ENCODE results near the gene KCNK13. TPM values are rescaled to one million over a fixed set of nuclear protein-coding genes. Genes with fewer than 3 reads are reported as not detected.

The KCNK13 gene
- total RNA-seq, 4 donors from 2014 or later: 0.19 to 0.42 (median 0.28) TPM

DNA sequence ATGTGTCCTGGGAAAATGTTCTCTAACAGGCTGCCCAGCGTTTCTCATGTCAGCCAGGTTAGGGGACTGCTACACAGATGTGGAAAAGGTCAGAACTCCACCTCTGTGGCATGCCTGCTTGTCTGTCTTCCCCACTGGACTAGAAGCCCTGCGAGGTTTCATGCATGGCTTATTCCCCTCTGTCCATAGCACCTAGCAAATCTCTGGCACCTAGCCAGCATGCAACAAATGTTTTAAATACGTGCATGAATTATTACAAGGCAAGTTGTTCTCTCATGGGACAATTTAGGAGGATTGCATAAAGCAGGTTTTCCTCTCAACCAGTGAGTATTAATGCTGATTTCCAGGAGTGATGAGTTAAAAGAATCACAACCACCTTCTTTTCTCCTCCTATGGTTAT is 21.4 kb upstream of the KCNK13 start:
- intact Hi-C loops (cut with DNase I): no loop called here
- no peak for DNase-seq (ENCODE audit: extremely low spot score)
- TF ChIP-seq EP300 (IDR thresholded peaks at IDR 0.05) (no peak), POLR2A (IDR thresholded peaks at IDR 0.05; ENCODE audit: low read depth) (no peak), POLR2AphosphoS5 (IDR thresholded peaks at IDR 0.05) (no peak)
- TF ChIP-seq, protein P1, sequence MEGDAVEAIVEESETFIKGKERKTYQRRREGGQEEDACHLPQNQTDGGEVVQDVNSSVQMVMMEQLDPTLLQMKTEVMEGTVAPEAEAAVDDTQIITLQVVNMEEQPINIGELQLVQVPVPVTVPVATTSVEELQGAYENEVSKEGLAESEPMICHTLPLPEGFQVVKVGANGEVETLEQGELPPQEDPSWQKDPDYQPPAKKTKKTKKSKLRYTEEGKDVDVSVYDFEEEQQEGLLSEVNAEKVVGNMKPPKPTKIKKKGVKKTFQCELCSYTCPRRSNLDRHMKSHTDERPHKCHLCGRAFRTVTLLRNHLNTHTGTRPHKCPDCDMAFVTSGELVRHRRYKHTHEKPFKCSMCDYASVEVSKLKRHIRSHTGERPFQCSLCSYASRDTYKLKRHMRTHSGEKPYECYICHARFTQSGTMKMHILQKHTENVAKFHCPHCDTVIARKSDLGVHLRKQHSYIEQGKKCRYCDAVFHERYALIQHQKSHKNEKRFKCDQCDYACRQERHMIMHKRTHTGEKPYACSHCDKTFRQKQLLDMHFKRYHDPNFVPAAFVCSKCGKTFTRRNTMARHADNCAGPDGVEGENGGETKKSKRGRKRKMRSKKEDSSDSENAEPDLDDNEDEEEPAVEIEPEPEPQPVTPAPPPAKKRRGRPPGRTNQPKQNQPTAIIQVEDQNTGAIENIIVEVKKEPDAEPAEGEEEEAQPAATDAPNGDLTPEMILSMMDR (IDR thresholded peaks at IDR 0.05): no peak
- Histone ChIP-seq H3K4me1 (peaks cover 0 to 4% (median 0%) of the 10 kb centered on the region in 4 donors), H3K9me3 (no peaks in the 10 kb centered on the region), H3K36me3 (peaks cover 0 to 61% (median 1%) of the 10 kb centered on the region in 4 donors), H3K27me3 (no peaks in the 10 kb centered on the region), H3K4me3 (no peak overlapping the region), H3K27ac (replicated peaks in 1 of 4) (no peak overlapping the region)
- 66% methylated on average over 3 of the region's 3 CpGs for WGBS

DNA sequence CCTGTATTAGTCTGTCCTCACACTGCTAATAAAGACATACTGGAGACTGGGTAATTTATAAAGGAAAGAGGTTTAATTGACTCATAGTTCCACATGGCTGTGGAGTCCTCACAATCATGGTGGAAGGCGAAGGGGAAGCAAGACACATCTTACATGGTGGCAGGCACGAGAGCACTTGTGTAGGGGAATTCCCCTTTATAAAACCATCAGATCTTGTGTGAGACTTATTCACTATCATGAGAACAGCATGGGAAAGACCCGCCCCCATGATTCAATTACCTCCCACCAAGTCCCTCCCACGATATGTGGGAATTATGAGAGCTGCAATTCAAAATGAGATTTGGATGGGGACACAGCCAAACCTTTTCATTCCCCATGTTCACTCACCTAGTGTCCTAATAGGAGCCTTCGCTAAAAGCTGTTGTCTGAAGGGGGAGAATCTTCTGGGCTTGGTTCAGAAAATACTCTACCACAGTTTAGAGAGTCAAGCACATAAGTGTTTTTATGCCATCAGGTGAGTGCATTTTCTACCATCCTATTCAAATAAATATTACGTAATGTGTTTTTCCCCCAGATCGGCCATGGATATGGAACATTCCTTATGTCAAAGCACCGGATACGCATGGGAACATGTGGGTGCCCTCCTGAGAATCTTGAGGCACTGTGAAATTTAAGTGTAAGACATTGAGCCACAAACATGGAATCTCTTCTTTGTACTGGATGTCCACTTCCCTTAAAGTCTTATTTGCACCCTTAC is 19.1 kb upstream of the KCNK13 start:
- TF ChIP-seq POLR2A (IDR thresholded peaks at IDR 0.05; ENCODE audit: low read depth) (no peak), EP300 (IDR thresholded peaks at IDR 0.05) (no peak)
- TF ChIP-seq, protein P1 (IDR thresholded peaks at IDR 0.05): no peak
- H3K4me1 ChIP-seq: peaks cover 0 to 7% (median 0%) of the 10 kb centered on the region in 4 donors
- peaks cover 0 to 46% (median 1%) of the 10 kb centered on the region in 4 donors for H3K36me3 ChIP-seq
- intact Hi-C loops (cut with DNase I): no loop called here
- no peak for DNase-seq (ENCODE audit: extremely low spot score)
- H3K27me3 ChIP-seq: no peaks in the 10 kb centered on the region
- WGBS: 91% methylated on average over 9 of the region's 9 CpGs
- H3K9me3 ChIP-seq: no peaks in the 10 kb centered on the region
- no peak overlapping the region for H3K27ac ChIP-seq (replicated peaks in 1 of 4)
- H3K4me3 ChIP-seq: no peak overlapping the region

DNA sequence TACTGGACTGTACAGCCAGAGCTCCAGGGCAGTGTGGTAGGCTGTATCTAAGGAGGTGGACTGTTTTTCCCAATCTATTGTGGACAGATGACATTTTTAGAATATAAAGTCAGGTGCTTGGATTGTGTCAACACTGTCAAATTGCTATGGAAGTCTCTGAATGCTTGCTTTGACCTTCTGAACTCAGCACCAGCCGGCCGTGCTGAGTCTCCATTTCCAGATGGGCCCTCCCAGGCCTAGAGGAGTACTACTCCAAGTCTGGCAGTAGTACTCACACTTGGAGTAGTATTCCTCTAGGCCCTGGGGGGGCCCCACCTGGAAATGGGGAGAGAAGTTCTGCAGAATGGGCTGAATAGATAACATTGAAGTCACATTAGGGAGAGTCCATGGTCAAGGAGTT is 16.2 kb upstream of the KCNK13 start:
- no peaks in the 10 kb centered on the region for H3K27me3 ChIP-seq
- 46% methylated on average over 2 of the region's 2 CpGs for WGBS
- intact Hi-C loops (cut with DNase I): no loop called here

DNA sequence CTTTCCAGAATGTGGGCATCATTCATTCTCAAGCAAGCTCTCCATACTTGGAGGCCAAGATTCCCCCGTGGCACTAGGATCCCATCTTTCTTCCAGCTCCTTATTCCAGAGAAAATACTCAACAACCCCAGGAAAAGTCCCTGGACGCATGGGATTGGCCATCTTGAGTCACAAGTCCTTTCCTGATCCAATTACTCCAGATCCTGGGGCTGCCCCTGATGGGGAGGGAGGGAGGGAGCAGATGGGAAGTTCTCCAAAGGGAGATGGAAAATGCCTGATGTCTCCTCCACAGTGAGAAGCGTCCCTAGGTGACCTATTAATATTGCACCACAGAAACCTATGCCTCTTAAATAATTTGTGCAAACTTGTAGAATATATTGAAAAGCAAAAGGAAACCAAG is 12.4 kb upstream of the KCNK13 start:
- Histone ChIP-seq H3K27me3 (peaks cover 0 to 20% (median 0%) of the 10 kb centered on the region in 4 donors), H3K4me3 (no peak overlapping the region), H3K4me1 (peaks cover 0 to 7% (median 0%) of the 10 kb centered on the region in 4 donors), H3K36me3 (peaks cover 0 to 5% (median 0%) of the 10 kb centered on the region in 4 donors), H3K27ac (replicated peaks in 1 of 4) (no peak overlapping the region), H3K9me3 (no peaks in the 10 kb centered on the region)
- WGBS: 81% methylated on average over 3 of the region's 3 CpGs
- no peak for TF ChIP-seq POLR2AphosphoS5 (IDR thresholded peaks at IDR 0.05)
- intact Hi-C loops (cut with DNase I): no loop called here
- DNase-seq (ENCODE audit: extremely low spot score): no peak

More for the DNA sequence above, 16.2 kb upstream of the KCNK13 start:
- Histone ChIP-seq H3K4me1 (peaks cover 0 to 7% (median 0%) of the 10 kb centered on the region in 4 donors), H3K4me3 (no peak overlapping the region), H3K27ac (replicated peaks in 1 of 4) (no peak overlapping the region), H3K36me3 (peaks cover 0 to 38% (median 1%) of the 10 kb centered on the region in 4 donors), H3K9me3 (no peaks in the 10 kb centered on the region)
- TF ChIP-seq, protein P1 (IDR thresholded peaks at IDR 0.05): no peak
- no peak for TF ChIP-seq EP300 (IDR thresholded peaks at IDR 0.05)
- no peak for TF ChIP-seq POLR2A (IDR thresholded peaks at IDR 0.05; ENCODE audit: low read depth)
- TF ChIP-seq POLR2AphosphoS5 (IDR thresholded peaks at IDR 0.05): no peak
- DNase-seq (ENCODE audit: extremely low spot score): no peak

DNA sequence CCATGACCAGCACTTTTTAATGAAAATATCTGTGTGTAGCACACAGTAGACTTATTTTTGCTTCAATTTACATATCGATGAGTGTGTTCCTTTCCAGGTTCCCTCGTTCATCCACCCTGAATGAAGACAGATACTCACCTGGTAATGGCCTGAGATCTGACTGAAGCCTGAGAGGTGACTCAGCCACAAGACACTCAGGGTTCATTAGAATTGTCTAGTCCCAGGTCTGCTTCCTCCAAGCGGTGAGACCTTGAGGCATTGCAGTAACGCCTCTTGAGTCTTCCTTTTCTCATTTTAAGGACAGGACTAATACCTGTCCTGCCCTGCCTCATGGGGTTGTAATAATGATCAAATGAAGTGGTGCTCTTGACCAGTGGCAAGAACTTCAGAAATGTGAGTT is 11.5 kb upstream of the KCNK13 start:
- no peak for DNase-seq (ENCODE audit: extremely low spot score)
- Histone ChIP-seq H3K4me3 (no peak overlapping the region), H3K27ac (replicated peaks in 1 of 4) (no peak overlapping the region), H3K36me3 (no peaks in the 10 kb centered on the region), H3K9me3 (no peaks in the 10 kb centered on the region), H3K27me3 (peaks cover 0 to 26% (median 0%) of the 10 kb centered on the region in 4 donors), H3K4me1 (peaks cover 0 to 5% (median 0%) of the 10 kb centered on the region in 4 donors)
- 93% methylated on average over 4 of the region's 4 CpGs for WGBS
- TF ChIP-seq EP300 (IDR thresholded peaks at IDR 0.05) (no peak), POLR2AphosphoS5 (IDR thresholded peaks at IDR 0.05) (no peak), POLR2A (IDR thresholded peaks at IDR 0.05; ENCODE audit: low read depth) (no peak)
- intact Hi-C loops (cut with DNase I): no loop called here
